Fibroblast of lung (primary cell): ENCODE data around the gene CCDC197. TPM values are rescaled to one million over a fixed set of nuclear protein-coding genes. Genes with fewer than 3 reads are reported as not detected.

Source experiments
- DNase-seq, 2 donors: peaks; one replicate each; pipeline versions ENCODE4 v3.0.0 to v3.0.0-alpha.2; 2010; ENCODE audit warnings: low read depth in 2 of 2
- H2AFZ ChIP-seq: 2 replicates; pipeline ENCODE4 v1.5.1; 2012; ENCODE audit warnings: low read length, control low read depth, inconsistent platforms
- H3K27ac ChIP-seq: 2 replicates; pipeline ENCODE4 v1.5.1; 2011; ENCODE audit warnings: low read length, control low read depth; ENCODE audit not compliant: insufficient read depth
- H3K27me3 ChIP-seq: 2 replicates; pipeline ENCODE4 v1.5.1; 2011; ENCODE audit warnings: mild to moderate bottlenecking, low read length; ENCODE audit not compliant: control insufficient read depth, insufficient read depth
- H3K36me3 ChIP-seq: 2 replicates; pipeline ENCODE4 v1.5.1; 2011; ENCODE audit warnings: low read length; ENCODE audit not compliant: control insufficient read depth, insufficient read depth
- H3K4me1 ChIP-seq: 2 replicates; pipeline ENCODE4 v1.5.1; 2011; ENCODE audit warnings: low read length; ENCODE audit not compliant: control insufficient read depth, insufficient read depth; ENCODE audit errors: extremely low read depth
- H3K4me2 ChIP-seq: 2 replicates; pipeline ENCODE4 v1.5.1; 2011; ENCODE audit warnings: low read length, control low read depth; ENCODE audit not compliant: insufficient read depth; ENCODE audit errors: extremely low read depth
- H3K4me3 ChIP-seq, 4 experiments: fragments of 200-600 bp in 1 of 4; sonication (generic) in 1 of 4; replicated peaks in 1 of 4; 2 replicates each; pipeline ENCODE4 v1.5.1; 2011 to 2016; ENCODE audit warnings: low read length in 4 of 4, low read depth in 3 of 4, mild to moderate bottlenecking in 3 of 4, control low read depth in 2 of 4, inconsistent platforms in 1 of 4, mixed read lengths in 1 of 4; ENCODE audit not compliant: insufficient read depth in 1 of 4; ENCODE audit errors: control extremely low read depth in 1 of 4
- H3K79me2 ChIP-seq: 2 replicates; pipeline ENCODE4 v1.5.1; 2012; ENCODE audit warnings: mild to moderate bottlenecking, low read length, inconsistent platforms; ENCODE audit not compliant: control insufficient read depth, insufficient read depth
- H3K9ac ChIP-seq: 2 replicates; pipeline ENCODE4 v1.5.1; 2011; ENCODE audit warnings: mild to moderate bottlenecking, low read length, control low read depth; ENCODE audit not compliant: insufficient read depth
- H3K9me3 ChIP-seq: 2 replicates; pipeline ENCODE4 v1.5.1; 2012; ENCODE audit warnings: low read depth, low read length; ENCODE audit not compliant: control insufficient read depth, insufficient read depth
- H4K20me1 ChIP-seq: 2 replicates; pipeline ENCODE4 v1.5.1; 2011; ENCODE audit warnings: low read length; ENCODE audit not compliant: control insufficient read depth, insufficient read depth; ENCODE audit errors: extremely low read depth
- EZH2 ChIP-seq: IDR thresholded peaks from 2 replicates; pipeline ENCODE4 v1.5.1; 2012; ENCODE audit warnings: low read length, control low read depth, mild to moderate bottlenecking; ENCODE audit errors: missing control alignments
- polyA plus RNA-seq, 2 donors: library from polyadenylated mRNA; depleted of rRNA in 1 of 2; stranded (reverse) in 1 of 2; unstranded in 1 of 2; fragments of >200 nt; gene quantifications; 2 replicates each; pipeline ENCODE4 v1.2.1, GENCODE V29; 2011 to 2012; ENCODE audit warnings: missing spikeins in 1 of 2
- total RNA-seq: library from RNA; depleted of rRNA; stranded (reverse); fragments of >200 nt; gene quantifications from 2 replicates; pipeline ENCODE4 v1.2.1, GENCODE V29; 2014
- TF ChIP-seq, protein P1 (sequence below), 2 donors: IDR thresholded peaks in 1 of 2; conservative IDR thresholded peaks in 1 of 2; 1 replicate in 1 of 2; 2 replicates in 1 of 2; pipeline ENCODE4 v1.5.1; 2011 to 2012; ENCODE audit warnings: low read length in 2 of 2, control low read depth in 1 of 2, inconsistent platforms in 1 of 2, low read depth in 1 of 2, mild to moderate bottlenecking in 1 of 2

Gene CCDC197
- total and polyA plus RNA-seq, 2 donors (not counting 1 experiment from before 2014, with no cell fraction given): not detected

- Histone ChIP-seq H3K36me3 (no peaks in the 10 kb centered on the region), H3K9me3 (no peaks in the 10 kb centered on the region), H3K79me2 (no peaks in the 10 kb centered on the region), H4K20me1 (no peaks in the 10 kb centered on the region), H2AFZ (no peak overlapping the region), H3K9ac (no peak overlapping the region), H3K27me3 (no peaks in the 10 kb centered on the region), H3K4me1 (no peaks in the 10 kb centered on the region), H3K4me2 (no peak overlapping the region), H3K4me3 (no peak overlapping the region), H3K27ac (no peak overlapping the region)
- TF ChIP-seq EZH2: no peak
- TF ChIP-seq, protein P1, sequence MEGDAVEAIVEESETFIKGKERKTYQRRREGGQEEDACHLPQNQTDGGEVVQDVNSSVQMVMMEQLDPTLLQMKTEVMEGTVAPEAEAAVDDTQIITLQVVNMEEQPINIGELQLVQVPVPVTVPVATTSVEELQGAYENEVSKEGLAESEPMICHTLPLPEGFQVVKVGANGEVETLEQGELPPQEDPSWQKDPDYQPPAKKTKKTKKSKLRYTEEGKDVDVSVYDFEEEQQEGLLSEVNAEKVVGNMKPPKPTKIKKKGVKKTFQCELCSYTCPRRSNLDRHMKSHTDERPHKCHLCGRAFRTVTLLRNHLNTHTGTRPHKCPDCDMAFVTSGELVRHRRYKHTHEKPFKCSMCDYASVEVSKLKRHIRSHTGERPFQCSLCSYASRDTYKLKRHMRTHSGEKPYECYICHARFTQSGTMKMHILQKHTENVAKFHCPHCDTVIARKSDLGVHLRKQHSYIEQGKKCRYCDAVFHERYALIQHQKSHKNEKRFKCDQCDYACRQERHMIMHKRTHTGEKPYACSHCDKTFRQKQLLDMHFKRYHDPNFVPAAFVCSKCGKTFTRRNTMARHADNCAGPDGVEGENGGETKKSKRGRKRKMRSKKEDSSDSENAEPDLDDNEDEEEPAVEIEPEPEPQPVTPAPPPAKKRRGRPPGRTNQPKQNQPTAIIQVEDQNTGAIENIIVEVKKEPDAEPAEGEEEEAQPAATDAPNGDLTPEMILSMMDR (conservative IDR thresholded peaks at IDR 0.05 in 1 of 2, IDR thresholded peaks at IDR 0.05 in 1 of 2; ENCODE audit: low read depth in 1 of 2, low read length in 2 of 2): no peak
- no peak for DNase-seq
Observed at GRCh38 chr14:93972618-93973205, 24.4 kb upstream of the CCDC197 start.

GRCh38 chr14:93973607-93974006 is 23.5 kb upstream of the CCDC197 start:
- Histone ChIP-seq H3K4me2 (no peak overlapping the region), H3K79me2 (no peaks in the 10 kb centered on the region), H4K20me1 (no peaks in the 10 kb centered on the region), H3K4me1 (no peaks in the 10 kb centered on the region), H3K9me3 (no peaks in the 10 kb centered on the region), H2AFZ (no peak overlapping the region), H3K9ac (no peak overlapping the region), H3K4me3 (no peak overlapping the region), H3K27ac (no peak overlapping the region), H3K27me3 (no peaks in the 10 kb centered on the region), H3K36me3 (no peaks in the 10 kb centered on the region)
- DNase-seq: no peak
- TF ChIP-seq, protein P1 (conservative IDR thresholded peaks at IDR 0.05 in 1 of 2, IDR thresholded peaks at IDR 0.05 in 1 of 2; ENCODE audit: low read depth in 1 of 2, low read length in 2 of 2): no peak
- TF ChIP-seq EZH2: no peak

DNA sequence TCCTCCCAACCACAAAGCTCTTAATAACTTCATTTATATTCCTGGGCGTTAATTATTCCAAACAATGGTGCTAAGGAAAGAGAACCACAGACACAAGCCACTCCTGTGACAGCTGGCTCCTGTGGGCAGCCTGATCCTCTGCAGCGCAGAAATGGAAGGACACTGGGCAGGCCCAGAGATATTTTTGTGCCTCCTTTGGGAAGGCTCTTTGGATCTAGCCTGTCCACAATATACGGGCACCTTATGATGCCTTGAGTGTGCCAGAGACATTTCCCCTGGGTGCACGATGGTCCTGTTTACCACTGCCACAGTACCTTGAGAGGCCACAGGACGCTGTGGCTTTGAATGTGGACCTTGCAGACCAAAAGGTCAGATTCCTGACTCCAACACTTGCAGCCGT is 22.8 kb upstream of the CCDC197 start:
- Histone ChIP-seq H3K4me2 (no peak overlapping the region), H3K27me3 (no peaks in the 10 kb centered on the region), H3K4me1 (no peaks in the 10 kb centered on the region), H4K20me1 (no peaks in the 10 kb centered on the region), H2AFZ (no peak overlapping the region), H3K79me2 (no peaks in the 10 kb centered on the region), H3K9me3 (no peaks in the 10 kb centered on the region), H3K9ac (no peak overlapping the region), H3K36me3 (no peaks in the 10 kb centered on the region), H3K4me3 (no peak overlapping the region), H3K27ac (no peak overlapping the region)
- no peak for TF ChIP-seq EZH2
- TF ChIP-seq, protein P1 (conservative IDR thresholded peaks at IDR 0.05 in 1 of 2, IDR thresholded peaks at IDR 0.05 in 1 of 2; ENCODE audit: low read depth in 1 of 2, low read length in 2 of 2): no peak
- no peak for DNase-seq
